WTC11 (cell line): Measurements from ENCODE around the gene C8B. TPM values are rescaled to one million over a fixed set of nuclear protein-coding genes. Genes with fewer than 3 reads are reported as not detected.

Source experiments
- ATAC-seq: fragments of 200-7000 bp; cut with Tn5 transposase; 2 replicates; pipeline ENCODE4 v1.10.0; 2021; ENCODE audit warnings: mild to moderate bottlenecking, moderate library complexity
- CTCF ChIA-PET: fragments of 300-600 bp; sonication (Branson Sonifier 250); formaldehyde crosslinking; loops from one replicate; lab custom pipeline; 2021; ENCODE audit warnings: antibody characterized with exemption; lab: Charles Lee
- POLR2A ChIA-PET: fragments of 350-600 bp; sonication (Branson Sonifier 250); formaldehyde crosslinking; loops from one replicate; lab custom pipeline; 2021; ENCODE audit warnings: antibody characterized with exemption; lab: Charles Lee
- DNase-seq: peaks from one replicate; pipeline ENCODE4 v3.0.0; 2021; ENCODE audit warnings: low spot score
- H3K27ac Mint-ChIP-seq: 2 replicates; pipeline ENCODE4 v1.8.0; 2021; ENCODE audit warnings: mixed read lengths
- H3K27me3 Mint-ChIP-seq: 2 replicates; pipeline ENCODE4 v1.8.0; 2021; ENCODE audit warnings: low read depth, mild to moderate bottlenecking, moderate library complexity, mixed read lengths
- H3K36me3 Mint-ChIP-seq: 2 replicates; pipeline ENCODE4 v1.8.0; 2021; ENCODE audit warnings: mixed read lengths
- H3K4me1 Mint-ChIP-seq: 2 replicates; pipeline ENCODE4 v1.8.0; 2022; ENCODE audit warnings: mixed read lengths
- H3K4me3 Mint-ChIP-seq: 2 replicates; pipeline ENCODE4 v1.8.0; 2021; ENCODE audit warnings: mild to moderate bottlenecking, moderate library complexity, mixed read lengths
- H3K9me3 Mint-ChIP-seq: 2 replicates; pipeline ENCODE4 v1.8.0; 2021; ENCODE audit warnings: mixed read lengths
- FOXJ3 ChIP-seq: sonication (generic); formaldehyde crosslinking; IDR thresholded peaks from 2 replicates; pipeline ENCODE4 v1.9.0; 2021; ENCODE audit warnings: missing genetic modification reagents, mild to moderate bottlenecking, borderline replicate concordance
- FOXK1 ChIP-seq: sonication (generic); formaldehyde crosslinking; IDR thresholded peaks from 2 replicates; pipeline ENCODE4 v1.8.0; 2022; ENCODE audit warnings: mild to moderate bottlenecking, moderate library complexity, missing genetic modification reagents
- IRF1 ChIP-seq: sonication (generic); formaldehyde crosslinking; IDR thresholded peaks from 2 replicates; pipeline ENCODE4 v1.8.0; 2023; ENCODE audit warnings: missing genetic modification reagents
- IRF2 ChIP-seq: sonication (generic); formaldehyde crosslinking; IDR thresholded peaks from 2 replicates; pipeline ENCODE4 v1.8.0; 2022; ENCODE audit warnings: low read depth, missing genetic modification reagents, borderline replicate concordance
- JUN ChIP-seq: sonication (generic); formaldehyde crosslinking; IDR thresholded peaks from 2 replicates; pipeline ENCODE4 v1.8.0; 2023; ENCODE audit warnings: mild to moderate bottlenecking, missing genetic modification reagents
- KAT7 ChIP-seq: sonication (generic); formaldehyde crosslinking; IDR thresholded peaks from 2 replicates; pipeline ENCODE4 v1.8.1; 2023; ENCODE audit warnings: missing genetic modification reagents, mild to moderate bottlenecking, borderline replicate concordance
- NFE2L1 ChIP-seq: sonication (generic); formaldehyde crosslinking; IDR thresholded peaks from 2 replicates; pipeline ENCODE4 v1.8.1; 2023; ENCODE audit warnings: missing genetic modification reagents
- NFYB ChIP-seq: sonication (generic); formaldehyde crosslinking; conservative IDR thresholded peaks from 2 replicates; pipeline ENCODE4 v1.8.0; 2022; ENCODE audit warnings: low read depth, missing genetic modification reagents
- NR3C1 ChIP-seq: sonication (generic); formaldehyde crosslinking; conservative IDR thresholded peaks from 2 replicates; pipeline ENCODE4 v1.8.1; 2023; ENCODE audit warnings: low read depth, mild to moderate bottlenecking, missing genetic modification reagents
- PRDM15 ChIP-seq: sonication (generic); formaldehyde crosslinking; IDR thresholded peaks from 2 replicates; pipeline ENCODE4 v1.8.0; 2022; ENCODE audit warnings: missing genetic modification reagents
- SMAD3 ChIP-seq: sonication (generic); formaldehyde crosslinking; IDR thresholded peaks from 2 replicates; pipeline ENCODE4 v1.8.0; 2022; ENCODE audit warnings: missing genetic modification reagents, mild to moderate bottlenecking, borderline replicate concordance
- SMAD4 ChIP-seq: sonication (generic); formaldehyde crosslinking; IDR thresholded peaks from 2 replicates; pipeline ENCODE4 v1.8.0; 2022; ENCODE audit warnings: mild to moderate bottlenecking, missing genetic modification reagents
- TEAD4 ChIP-seq: sonication (generic); formaldehyde crosslinking; IDR thresholded peaks from 2 replicates; pipeline ENCODE4 v1.8.0; 2022; ENCODE audit warnings: mild to moderate bottlenecking, missing genetic modification reagents
- USF1 ChIP-seq: sonication (generic); formaldehyde crosslinking; IDR thresholded peaks from 2 replicates; pipeline ENCODE4 v1.8.0; 2022; ENCODE audit warnings: mild to moderate bottlenecking, missing genetic modification reagents
- ZBTB43 ChIP-seq: sonication (generic); formaldehyde crosslinking; IDR thresholded peaks from 2 replicates; pipeline ENCODE4 v1.8.1; 2023; ENCODE audit warnings: mild to moderate bottlenecking, missing genetic modification reagents
- ZNF121 ChIP-seq: sonication (generic); formaldehyde crosslinking; IDR thresholded peaks from 2 replicates; pipeline ENCODE4 v1.8.0; 2023; ENCODE audit warnings: missing genetic modification reagents
- ZNF512 ChIP-seq: sonication (generic); formaldehyde crosslinking; IDR thresholded peaks from 2 replicates; pipeline ENCODE4 v1.8.1; 2022; ENCODE audit warnings: missing genetic modification reagents, borderline replicate concordance
- ZNF532 ChIP-seq: fragments of 250-450 bp; sonication (Bioruptor Pico); IDR thresholded peaks from 2 replicates; pipeline ENCODE4 v1.9.0; 2021; ENCODE audit warnings: mild to moderate bottlenecking, borderline replicate concordance
- ZNF671 ChIP-seq: fragments of 250-450 bp; sonication (Bioruptor Pico); IDR thresholded peaks from 2 replicates; pipeline ENCODE4 v1.8.0; 2021; ENCODE audit warnings: mild to moderate bottlenecking
- total RNA-seq: library from RNA; stranded (reverse); gene quantifications from 3 replicates; pipeline ENCODE4 v1.2.3, GENCODE V29; 2021

C8B gene
- total RNA-seq, 1 experiment from 2014 or later: 0.46 TPM

- no peak for TF ChIP-seq ZNF532 (CRISPR knock-in tag)
- no peak for TF ChIP-seq ZNF512 (CRISPR knock-in tag)
- TF ChIP-seq USF1 (CRISPR knock-in tag): no peak
- TF ChIP-seq JUN (CRISPR knock-in tag): no peak
- TF ChIP-seq, all 79 proteins: peak for 0
Observed at GRCh38 chr1:57007472-57007871, 41.7 kb upstream of the C8B start (continued).

GRCh38 chr1:57003398-57004139 is 37.8 kb upstream of the C8B start:
- no peak overlapping the region for H3K4me3 Mint-ChIP-seq
- CTCF ChIA-PET: no interaction called here
- ATAC-seq (no peak), DNase-seq (no peak)
- POLR2A ChIA-PET: no interaction called here
- TF ChIP-seq SMAD4 (CRISPR knock-in tag) (no peak), FOXK1 (CRISPR knock-in tag) (no peak), ZNF671 (CRISPR knock-in tag) (no peak), TEAD4 (CRISPR knock-in tag) (no peak), ZNF121 (CRISPR knock-in tag) (no peak), NFYB (CRISPR knock-in tag) (no peak), FOXJ3 (CRISPR knock-in tag) (no peak), IRF1 (CRISPR knock-in tag) (no peak), KAT7 (CRISPR knock-in tag) (no peak)
- peaks cover 3% of the 10 kb centered on the region; the same call in 1 of the 2 replicates for H3K36me3 Mint-ChIP-seq
- no peaks in the 10 kb centered on the region for H3K4me1 Mint-ChIP-seq
- H3K27ac Mint-ChIP-seq: no peak overlapping the region
- H3K9me3 Mint-ChIP-seq: 0 out of 2 replicates have a peak, but pooled peaks cover 4% of the 10 kb centered on the region
- H3K27me3 Mint-ChIP-seq: no peaks in the 10 kb centered on the region

GRCh38 chr1:56995414-56996100 is 29.7 kb upstream of the C8B start:
- no peak overlapping the region for H3K4me3 Mint-ChIP-seq
- CTCF ChIA-PET: no interaction called here
- DNase-seq: no peak
- H3K36me3 Mint-ChIP-seq: peaks cover 3% of the 10 kb centered on the region; the same call in 1 of the 2 replicates
- peaks cover 18% of the 10 kb centered on the region for H3K4me1 Mint-ChIP-seq
- H3K9me3 Mint-ChIP-seq: 0 out of 2 replicates have a peak, but pooled peaks cover 4% of the 10 kb centered on the region
- no peak for ATAC-seq
- POLR2A ChIA-PET: no interaction called here
- no peaks in the 10 kb centered on the region for H3K27me3 Mint-ChIP-seq
- no peak overlapping the region for H3K27ac Mint-ChIP-seq
- TF ChIP-seq IRF2 (CRISPR knock-in tag) (no peak), PRDM15 (no peak), SMAD4 (CRISPR knock-in tag) (no peak), NR3C1 (no peak), SMAD3 (CRISPR knock-in tag) (no peak), NFE2L1 (CRISPR knock-in tag) (no peak), ZBTB43 (CRISPR knock-in tag) (no peak)
